ENCODE data around the gene ZNF594.

DNA sequence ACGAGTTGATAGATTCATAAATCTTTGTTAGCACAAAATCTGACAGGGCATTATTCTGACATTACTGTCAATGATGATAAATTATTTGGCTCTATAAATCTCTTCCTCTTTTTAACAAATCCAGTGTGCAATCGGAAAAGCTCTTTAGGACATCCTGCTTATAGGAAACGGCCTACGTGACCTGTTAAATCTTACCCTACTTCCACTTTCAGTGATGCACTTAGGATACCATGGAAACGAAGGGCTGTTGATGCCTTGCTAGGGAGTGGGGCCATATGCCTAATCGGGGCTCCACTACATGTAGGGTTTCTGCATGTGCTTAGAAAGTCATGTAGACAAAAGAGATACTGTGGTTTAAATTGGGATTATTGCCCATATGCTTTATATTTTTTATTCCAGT is 27.2 kb downstream of the ZNF594 start:
- TF ChIP-seq, protein P1, sequence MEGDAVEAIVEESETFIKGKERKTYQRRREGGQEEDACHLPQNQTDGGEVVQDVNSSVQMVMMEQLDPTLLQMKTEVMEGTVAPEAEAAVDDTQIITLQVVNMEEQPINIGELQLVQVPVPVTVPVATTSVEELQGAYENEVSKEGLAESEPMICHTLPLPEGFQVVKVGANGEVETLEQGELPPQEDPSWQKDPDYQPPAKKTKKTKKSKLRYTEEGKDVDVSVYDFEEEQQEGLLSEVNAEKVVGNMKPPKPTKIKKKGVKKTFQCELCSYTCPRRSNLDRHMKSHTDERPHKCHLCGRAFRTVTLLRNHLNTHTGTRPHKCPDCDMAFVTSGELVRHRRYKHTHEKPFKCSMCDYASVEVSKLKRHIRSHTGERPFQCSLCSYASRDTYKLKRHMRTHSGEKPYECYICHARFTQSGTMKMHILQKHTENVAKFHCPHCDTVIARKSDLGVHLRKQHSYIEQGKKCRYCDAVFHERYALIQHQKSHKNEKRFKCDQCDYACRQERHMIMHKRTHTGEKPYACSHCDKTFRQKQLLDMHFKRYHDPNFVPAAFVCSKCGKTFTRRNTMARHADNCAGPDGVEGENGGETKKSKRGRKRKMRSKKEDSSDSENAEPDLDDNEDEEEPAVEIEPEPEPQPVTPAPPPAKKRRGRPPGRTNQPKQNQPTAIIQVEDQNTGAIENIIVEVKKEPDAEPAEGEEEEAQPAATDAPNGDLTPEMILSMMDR (conservative IDR thresholded peaks at IDR 0.05): no peak
- no peak for TF ChIP-seq EZH2 (IDR thresholded peaks at IDR 0.05; ENCODE audit: low read depth)

All from PC-9 (cell line).